Activated CD8-positive, alpha-beta memory T cell treated with anti-CD3 and anti-CD28 coated beads for 24 hours (primary cell): ENCODE results near the gene CR1.
"Not testable (repeated sequence)": the region's sequence is repeated elsewhere in the genome, so short reads cannot be mapped to it uniquely, and the experiment has no call there.

Source experiments
- DNase-seq: peaks from one replicate; pipeline ENCODE4 v3.0.0-alpha.2; 2020

CR1 gene

DNA sequence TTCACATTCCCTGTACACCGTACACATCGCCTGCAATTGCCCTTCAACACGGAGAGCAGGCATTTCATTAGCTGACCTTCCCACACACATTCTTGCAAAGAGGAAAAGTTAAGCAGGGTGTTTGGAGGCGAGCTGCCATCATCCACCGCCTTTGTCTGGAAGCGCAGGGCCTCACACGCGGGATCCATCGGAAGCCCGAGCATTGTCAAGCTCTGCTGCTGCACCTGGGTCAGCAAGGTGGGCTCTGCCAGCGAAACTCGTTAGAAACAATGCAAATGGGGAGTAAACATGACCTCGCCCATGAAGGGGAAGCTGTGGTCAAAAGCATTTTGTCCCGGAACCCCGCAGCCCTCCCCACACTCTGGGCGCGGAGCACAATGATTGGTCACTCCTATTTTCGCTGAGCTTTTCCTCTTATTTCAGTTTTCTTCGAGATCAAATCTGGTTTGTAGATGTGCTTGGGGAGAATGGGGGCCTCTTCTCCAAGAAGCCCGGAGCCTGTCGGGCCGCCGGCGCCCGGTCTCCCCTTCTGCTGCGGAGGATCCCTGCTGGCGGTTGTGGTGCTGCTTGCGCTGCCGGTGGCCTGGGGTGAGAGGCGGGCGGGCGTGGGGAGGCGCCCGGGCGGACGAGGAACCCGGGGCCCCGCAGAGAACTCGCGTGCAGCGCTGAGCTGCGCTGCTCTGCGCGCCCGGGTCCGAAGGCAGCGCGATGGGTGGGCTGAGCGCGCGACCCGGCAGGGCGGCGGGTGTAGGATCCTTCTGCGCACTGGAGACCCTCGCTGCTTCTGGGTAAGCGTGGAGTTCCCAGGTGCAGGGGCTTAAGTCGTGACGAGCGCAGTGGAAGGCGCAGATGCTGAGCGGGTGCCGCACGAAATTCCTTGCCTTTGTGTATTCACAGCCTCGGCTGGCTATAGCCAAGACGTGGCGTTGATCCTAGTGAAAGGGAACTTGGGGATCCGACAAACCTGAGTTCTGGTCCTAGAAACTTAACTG is at the start of gene CR1:
TSS of gene CR1 (plus strand) at position 357 of the 992 bp plus-strand sequence. CDS start at position 468, 111 bp downstream.
- peak; percentile 73 for DNase-seq

- no peak for DNase-seq
These were observed 42.3 kb upstream of the CR1 start for GRCh38 chr1:207453710-207454045.

DNA sequence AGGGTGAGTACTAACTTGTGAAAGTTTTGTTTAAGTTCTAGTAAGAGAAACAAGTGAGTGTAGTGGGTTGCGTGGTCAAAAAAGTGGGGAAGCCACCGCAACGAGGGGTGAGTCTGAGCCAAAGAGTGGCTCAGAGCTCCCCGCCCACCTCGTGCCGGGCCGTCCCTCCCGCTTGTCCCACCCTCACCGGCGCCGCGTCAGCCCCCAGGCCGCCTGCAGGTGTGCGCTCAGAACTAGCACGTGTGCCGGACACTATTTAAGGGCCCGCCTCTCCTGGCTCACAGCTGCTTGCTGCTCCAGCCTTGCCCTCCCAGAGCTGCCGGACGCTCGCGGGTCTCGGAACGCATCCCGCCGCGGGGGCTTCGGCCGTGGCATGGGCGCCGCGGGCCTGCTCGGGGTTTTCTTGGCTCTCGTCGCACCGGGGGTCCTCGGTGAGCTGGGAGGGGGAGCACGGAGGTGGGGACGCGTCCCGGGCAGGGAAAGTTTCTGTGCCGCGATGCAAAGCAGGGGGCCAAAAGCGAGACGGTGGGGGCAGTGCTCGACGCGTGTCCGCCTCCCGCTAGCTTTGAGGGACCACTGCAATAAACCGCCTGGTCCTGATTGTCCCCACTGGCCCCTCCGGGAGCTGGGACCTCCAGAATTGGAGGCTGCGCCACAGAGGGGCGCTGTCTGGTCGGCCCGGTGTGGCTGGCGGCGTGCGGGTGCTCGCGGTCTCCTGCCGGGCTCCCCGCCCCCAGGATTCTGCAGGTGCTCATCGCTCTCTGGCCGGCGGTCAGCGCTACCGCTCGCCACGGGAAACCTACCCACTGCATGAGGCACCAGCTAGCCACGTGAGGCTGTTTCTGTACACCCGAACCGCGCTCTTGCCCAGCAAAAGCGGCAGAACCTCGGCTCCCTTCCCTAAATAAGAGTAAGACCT is 41.7 kb upstream of the CR1 start, which contains the start of gene CR2:
TSS of gene CR2 (plus strand) at position 283 of the 919 bp plus-strand sequence. CDS start at position 374, 91 bp downstream.
- peak; percentile 83 for DNase-seq

- DNase-seq = no peak
These were observed 40.7 kb upstream of the CR1 start for GRCh38 chr1:207455183-207455754.

GRCh38 chr1:207458414-207458813 is 37.5 kb upstream of the CR1 start:
- no peak for DNase-seq

DNA sequence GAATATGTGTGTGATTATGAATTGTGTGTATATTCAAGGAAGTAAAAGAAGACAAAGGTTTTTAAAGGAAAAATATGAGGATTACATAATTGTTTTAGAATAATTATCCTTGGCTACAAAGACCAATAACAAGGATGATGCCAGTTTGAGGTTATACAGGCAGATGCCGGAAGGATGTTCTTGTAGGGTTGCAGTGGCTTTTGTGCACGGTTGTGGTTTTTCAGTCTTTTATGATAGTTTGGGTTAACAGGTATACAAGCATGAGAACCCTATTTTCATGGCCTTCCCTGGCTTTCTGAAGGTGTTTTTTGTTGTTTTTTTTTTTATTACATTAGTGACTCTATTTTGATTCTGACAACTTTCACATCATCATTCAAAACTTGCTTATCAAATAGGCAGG is 36.9 kb upstream of the CR1 start:
- no peak for DNase-seq

GRCh38 chr1:207461649-207462048 is 34.3 kb upstream of the CR1 start:
- no peak for DNase-seq

DNA sequence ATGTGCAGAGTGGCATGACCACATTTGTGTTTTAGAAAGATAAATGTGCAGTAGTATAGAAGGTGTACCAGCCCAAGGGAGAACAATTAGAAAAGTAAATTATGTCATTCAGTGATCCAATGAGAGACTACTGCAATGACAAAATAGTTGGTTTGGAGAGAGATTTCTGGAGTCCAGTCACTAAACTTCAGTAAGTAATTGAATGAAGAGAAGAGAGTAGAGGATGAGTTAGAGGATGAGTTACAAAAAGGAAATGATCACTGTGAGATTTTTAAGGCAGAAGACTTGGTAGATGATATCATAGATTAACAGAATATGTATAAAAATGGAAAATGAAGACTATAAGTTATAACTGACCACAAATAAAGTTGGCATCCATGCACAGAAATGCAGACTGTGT is 33.4 kb upstream of the CR1 start:
- DNase-seq = no peak

DNA sequence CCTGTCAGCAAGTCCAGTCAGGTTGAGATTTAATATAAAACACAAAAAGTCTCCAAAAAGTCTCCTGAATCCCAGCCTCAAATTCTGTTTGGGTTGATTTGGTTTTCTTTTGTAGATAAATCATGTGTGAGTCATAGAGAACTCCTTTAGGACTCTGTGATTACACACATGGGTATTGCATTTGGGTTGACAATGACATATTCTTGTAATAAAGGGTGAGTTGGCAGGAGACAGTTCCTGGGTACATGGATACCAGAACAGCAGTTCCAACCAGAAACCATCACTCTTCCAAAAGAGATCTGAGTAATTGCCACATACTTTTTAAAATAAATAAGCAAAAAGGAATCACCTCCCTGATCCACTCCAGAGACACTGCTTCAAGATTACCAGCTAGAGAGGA is 32.9 kb upstream of the CR1 start:
- no peak for DNase-seq

- DNase-seq = no peak
These were observed 32.4 kb upstream of the CR1 start for GRCh38 chr1:207463571-207463970.

GRCh38 chr1:207470927-207471326 is 25.0 kb upstream of the CR1 start:
- no peak for DNase-seq

- DNase-seq = no peak
These were observed 21.7 kb upstream of the CR1 start for GRCh38 chr1:207474210-207474609.

GRCh38 chr1:207486198-207486597 is 9.8 kb upstream of the CR1 start:
- no peak for DNase-seq

- DNase-seq = no peak
These were observed 8.3 kb upstream of the CR1 start for GRCh38 chr1:207487636-207488035.

GRCh38 chr1:207493212-207493611 is 2.7 kb upstream of the CR1 start:
- no peak for DNase-seq

- no peak for DNase-seq
These were observed 1.8 kb upstream of the CR1 start for GRCh38 chr1:207494171-207494570.

GRCh38 chr1:207495281-207495680 is 676 bp upstream of the CR1 start:
- DNase-seq = not testable (repeated sequence)

- no peak for DNase-seq
These were observed 2.0 kb downstream of the CR1 start for GRCh38 chr1:207497941-207498340.

GRCh38 chr1:207499573-207499972 is 3.6 kb downstream of the CR1 start:
- DNase-seq = peak; percentile 80

- no peak for DNase-seq
These were observed 4.3 kb downstream of the CR1 start for GRCh38 chr1:207500306-207500705.

DNA sequence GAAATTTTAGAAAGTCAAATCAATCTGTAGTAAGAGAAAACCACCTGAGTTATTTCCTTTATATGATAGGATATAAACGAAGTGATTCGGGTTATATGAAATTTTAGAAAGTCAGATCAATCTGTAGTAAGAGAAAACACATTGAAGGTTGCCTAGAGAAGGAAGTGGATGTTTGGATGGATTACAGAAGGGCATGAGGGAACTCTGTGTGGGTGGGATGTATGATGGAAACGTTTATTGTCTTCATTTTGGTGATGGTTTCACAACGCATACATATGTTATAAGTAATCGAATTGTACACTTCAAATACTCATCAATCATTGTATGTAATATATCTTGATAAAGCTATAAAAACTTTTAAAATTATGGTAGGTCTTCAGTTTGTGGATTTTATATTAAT is 5.1 kb downstream of the CR1 start:
- DNase-seq = no peak

- DNase-seq = no peak
These were observed 6.8 kb downstream of the CR1 start for GRCh38 chr1:207502726-207503125.

DNA sequence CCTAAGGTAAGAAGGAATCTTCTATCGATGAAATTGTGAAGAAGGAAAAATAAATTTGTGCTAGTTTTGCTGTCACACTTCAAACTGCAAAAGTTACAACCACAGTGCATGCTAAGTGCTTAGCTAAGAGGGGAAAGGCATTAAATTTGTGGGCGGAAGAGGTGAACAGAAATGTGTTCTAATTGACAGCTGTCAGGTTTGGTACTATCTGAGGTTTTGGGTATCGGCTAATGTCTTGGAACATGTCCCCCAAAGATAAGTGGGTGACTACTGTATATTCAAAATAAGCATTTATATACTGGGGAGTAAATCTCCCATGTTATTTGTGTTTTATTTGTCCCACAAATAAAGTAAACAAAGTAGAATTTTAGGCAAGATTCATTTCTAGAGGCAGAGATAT is 8.0 kb downstream of the CR1 start:
- no peak for DNase-seq
